ENCODE data around the gene C1QTNF2. TPM values are rescaled to one million over a fixed set of nuclear protein-coding genes. Genes with fewer than 3 reads are reported as not detected.

Gene C1QTNF2
- total and polyA plus RNA-seq, 2 of the 13 experiments (the other 11 are each of a cell fraction or from before 2014, with no cell fraction given), result not detected

GRCh38 chr5:160395111-160395510, 24.7 kb upstream of the C1QTNF2 start:
- WGBS (ENCODE audit: low lambda C conversion rate), result 100% methylated on average over 7 of the region's 7 CpGs
- CTCF ChIA-PET (ENCODE audit: low intra/inter-chr PET ratio, low total read pairs), result no interaction called here
- BruUV-seq (replicated peaks), result no TSS peak
- ATAC-seq, result no peak
- no peak overlapping the region for H2AFZ ChIP-seq (ENCODE audit: low read length)
- H3K4me1 ChIP-seq (ENCODE audit: insufficient read depth, low read length), result peaks cover 15% of the 10 kb centered on the region
- no peak overlapping the region for H3K9ac ChIP-seq (ENCODE audit: insufficient read depth, low read depth, low read length)
- DNase-seq (ENCODE audit: low spot score), result no peak
- H3K27me3 ChIP-seq (ENCODE audit: control insufficient read depth in 1 of 2, insufficient read depth in 2 of 2, low read length in 2 of 2), result no peaks in the 10 kb centered on the region; a peak in 1 of 5 replicates
- no peak for FAIRE-seq
- no peak overlapping the region for H3K27ac ChIP-seq (ENCODE audit: extremely low read length, insufficient read depth, low read length)
- no peak overlapping the region for H3K4me2 ChIP-seq (ENCODE audit: low read depth, low read length)
- TF ChIP-seq SMAD9 (CRISPR knock-in tag; IDR thresholded peaks at IDR 0.05) (no peak), PBX2 (CRISPR knock-in tag; IDR thresholded peaks at IDR 0.05) (no peak), ZNF768 (CRISPR knock-in tag; IDR thresholded peaks at IDR 0.05) (no peak), ETS1 (CRISPR knock-in tag; IDR thresholded peaks at IDR 0.05) (no peak), ARNT2 (CRISPR knock-in tag; IDR thresholded peaks at IDR 0.05; ENCODE audit: low read depth) (no peak), NR2C2 (CRISPR knock-in tag; IDR thresholded peaks at IDR 0.05; ENCODE audit: borderline replicate concordance) (no peak), ZNF746 (CRISPR knock-in tag; IDR thresholded peaks at IDR 0.05) (no peak), HOXD1 (CRISPR knock-in tag; IDR thresholded peaks at IDR 0.05) (no peak), KLF9 (CRISPR knock-in tag; IDR thresholded peaks at IDR 0.05; ENCODE audit: low read depth) (no peak), ZBTB3 (CRISPR knock-in tag; IDR thresholded peaks at IDR 0.05; ENCODE audit: borderline replicate concordance, low read depth) (no peak), PLSCR1 (CRISPR knock-in tag; IDR thresholded peaks at IDR 0.05; ENCODE audit: borderline replicate concordance) (no peak), NFYC (CRISPR knock-in tag; IDR thresholded peaks at IDR 0.05) (no peak), PHB2 (IDR thresholded peaks at IDR 0.05; ENCODE audit: partially characterized antibody) (no peak), ZNF34 (CRISPR knock-in tag; IDR thresholded peaks at IDR 0.05; ENCODE audit: borderline replicate concordance) (no peak), MIER3 (CRISPR knock-in tag; IDR thresholded peaks at IDR 0.05; ENCODE audit: borderline replicate concordance) (no peak), ARHGAP35 (CRISPR knock-in tag; IDR thresholded peaks at IDR 0.05; ENCODE audit: borderline replicate concordance) (no peak), ZNF224 (CRISPR knock-in tag; IDR thresholded peaks at IDR 0.05) (no peak), ZNF484 (CRISPR knock-in tag; IDR thresholded peaks at IDR 0.05; ENCODE audit: borderline replicate concordance, low read depth) (no peak)
- peaks cover 20% of the 10 kb centered on the region for H3K79me2 ChIP-seq (ENCODE audit: insufficient read depth, low read length)
- H3K4me3 ChIP-seq (replicated peaks in 1 of 3; ENCODE audit: insufficient read depth in 1 of 3, low read depth in 2 of 3, low read length in 3 of 3), result no peak overlapping the region
- H4K20me1 ChIP-seq (ENCODE audit: insufficient read depth, low read length), result no peaks in the 10 kb centered on the region
- no peaks in the 10 kb centered on the region for H3K9me3 ChIP-seq (ENCODE audit: low read length)
- intact Hi-C loops (cut with micrococcal nuclease; ENCODE audit: unreplicated experiment), result no loop called here
- H3K36me3 ChIP-seq (replicated peaks in 1 of 2; ENCODE audit: control insufficient read depth in 1 of 2, insufficient read depth in 2 of 2, low read length in 2 of 2), result no peaks in the 10 kb centered on the region
- in situ Hi-C loops (cut with HindIII; ENCODE audit: extremely low pct_ligation_motif_present, low pct_unique_long_range_greater_than_20kb), result no loop called here
- POLR2A ChIA-PET, result no interaction called here
